Measurements from ENCODE around the gene IGSF21.
"Not testable (repeated sequence)": the region's sequence is repeated elsewhere in the genome, so short reads cannot be mapped to it uniquely, and the experiment has no call there.

Gene IGSF21

GRCh38 chr1:18337757-18338156, 230.2 kb downstream of the IGSF21 start:
- DNase-seq = no peak

GRCh38 chr1:18339161-18339560, 231.6 kb downstream of the IGSF21 start:
- DNase-seq = no peak

- no peak for DNase-seq
Observed at GRCh38 chr1:18340158-18340764, 232.7 kb downstream of the IGSF21 start.

- no peak for DNase-seq
Observed at GRCh38 chr1:18340787-18341186, 233.2 kb downstream of the IGSF21 start.

GRCh38 chr1:18341291-18342069, 233.9 kb downstream of the IGSF21 start:
- DNase-seq = no peak

GRCh38 chr1:18342744-18343143, 235.1 kb downstream of the IGSF21 start:
- DNase-seq = no peak

- no peak for DNase-seq
Observed at GRCh38 chr1:18343581-18343980, 236.0 kb downstream of the IGSF21 start.

- DNase-seq = no peak
Observed at GRCh38 chr1:18344755-18345154, 237.2 kb downstream of the IGSF21 start.

- no peak for DNase-seq
Observed at GRCh38 chr1:18347559-18347958, 240.0 kb downstream of the IGSF21 start.

- DNase-seq = no peak
Observed at GRCh38 chr1:18348354-18348753, 240.8 kb downstream of the IGSF21 start.

- no peak for DNase-seq
Observed at GRCh38 chr1:18350747-18351146, 243.1 kb downstream of the IGSF21 start.

- no peak for DNase-seq
Observed at GRCh38 chr1:18351735-18352134, 244.1 kb downstream of the IGSF21 start.

- no peak for DNase-seq
Observed at GRCh38 chr1:18352636-18353265, 245.2 kb downstream of the IGSF21 start.

- no peak for DNase-seq
Observed at GRCh38 chr1:18353528-18353927, 245.9 kb downstream of the IGSF21 start.

- no peak for DNase-seq
Observed at GRCh38 chr1:18353992-18354391, 246.4 kb downstream of the IGSF21 start.

- no peak for DNase-seq
Observed at GRCh38 chr1:18354612-18355011, 247.0 kb downstream of the IGSF21 start.

- DNase-seq = no peak
Observed at GRCh38 chr1:18357622-18358230, 250.1 kb downstream of the IGSF21 start.

- no peak for DNase-seq
Observed at GRCh38 chr1:18358600-18358999, 251.0 kb downstream of the IGSF21 start.

GRCh38 chr1:18360251-18360650, 252.7 kb downstream of the IGSF21 start:
- DNase-seq = no peak

GRCh38 chr1:18362150-18362549, 254.6 kb downstream of the IGSF21 start:
- no peak for DNase-seq

GRCh38 chr1:18363436-18363835, 255.8 kb downstream of the IGSF21 start:
- DNase-seq = no peak

- no peak for DNase-seq
Observed at GRCh38 chr1:18365099-18365705, 257.6 kb downstream of the IGSF21 start.

- not testable (repeated sequence) for DNase-seq
Observed at GRCh38 chr1:18372505-18372904, 264.9 kb downstream of the IGSF21 start.
